Measurements from ENCODE around the gene PTGER2. TPM values are rescaled to one million over a fixed set of nuclear protein-coding genes. Genes with fewer than 3 reads are reported as not detected.

PTGER2 gene
- total RNA-seq, 2 experiments from 2014 or later, result 4.3 to 4.8 TPM

GRCh38 chr14:52332269-52332668 lies 18.2 kb downstream of the PTGER2 start:
- ChIA-PET POLR2A (no interaction called here), CTCF (no interaction called here)
- ATAC-seq (ENCODE audit: poor library complexity) (no peak), DNase-seq (no peak)
- Histone ChIP-seq H3K4me3 (ENCODE audit: low read length) (no peak overlapping the region), H3K36me3 (ENCODE audit: insufficient read depth, low read length) (peaks cover 4% of the 10 kb centered on the region), H3K27me3 (ENCODE audit: control insufficient read depth in 1 of 2, insufficient read depth in 2 of 2, low read length in 2 of 2) (no peaks in the 10 kb centered on the region), H3K27ac (ENCODE audit: low read depth in 1 of 2, low read length in 2 of 2) (no peak overlapping the region), H3K4me1 (ENCODE audit: insufficient read depth, low read length) (peaks cover 7% of the 10 kb centered on the region), H3K9me3 (ENCODE audit: control insufficient read depth in 1 of 2, insufficient read depth in 1 of 2, low read length in 2 of 2) (no peaks in the 10 kb centered on the region)
- Mint-ChIP-seq H3K4me1 (ENCODE audit: low read depth) (peaks cover 9% of the 10 kb centered on the region), H3K27ac (no peak overlapping the region), H3K36me3 (ENCODE audit: low read depth) (peaks cover 7% of the 10 kb centered on the region), H3K9me3 (no peaks in the 10 kb centered on the region), H3K27me3 (no peaks in the 10 kb centered on the region), H3K4me3 (no peak overlapping the region)
- no peak for TF ChIP-seq CTCF (IDR thresholded peaks at IDR 0.05)
- intact Hi-C loops (cut with DNase I, micrococcal nuclease), result no loop called here

- Histone ChIP-seq H3K4me3 (ENCODE audit: low read length) (no peak overlapping the region), H3K9me3 (ENCODE audit: control insufficient read depth in 1 of 2, insufficient read depth in 1 of 2, low read length in 2 of 2) (no peaks in the 10 kb centered on the region), H3K27me3 (ENCODE audit: control insufficient read depth in 1 of 2, insufficient read depth in 2 of 2, low read length in 2 of 2) (no peaks in the 10 kb centered on the region), H3K27ac (ENCODE audit: low read depth in 1 of 2, low read length in 2 of 2) (no peak overlapping the region), H3K4me1 (ENCODE audit: insufficient read depth, low read length) (peaks cover 7% of the 10 kb centered on the region), H3K36me3 (ENCODE audit: insufficient read depth, low read length) (no peaks in the 10 kb centered on the region)
- intact Hi-C loops (cut with DNase I, micrococcal nuclease), result no loop called here
- H3K4me3 Mint-ChIP-seq, result no peak overlapping the region
- no peak overlapping the region for H3K27ac Mint-ChIP-seq
- H3K4me1 Mint-ChIP-seq (ENCODE audit: low read depth), result peaks cover under 1% of the 10 kb centered on the region
- no peaks in the 10 kb centered on the region for H3K27me3 Mint-ChIP-seq
- peaks cover under 1% of the 10 kb centered on the region for H3K36me3 Mint-ChIP-seq (ENCODE audit: low read depth)
- ATAC-seq (ENCODE audit: poor library complexity), result no peak
- POLR2A ChIA-PET, result no interaction called here
- H3K9me3 Mint-ChIP-seq, result no peaks in the 10 kb centered on the region
- CTCF ChIA-PET, result interaction anchor here (0.6 kb wide), 1 partner anchor 49 kb away, joined by 3 read pairs; no protein-coding TSS in a partner anchor
- no peak for TF ChIP-seq CTCF (IDR thresholded peaks at IDR 0.05)
- DNase-seq, result no peak
Measured at GRCh38 chr14:52333108-52333507, 19.0 kb downstream of the PTGER2 start.

- intact Hi-C loops (cut with DNase I, micrococcal nuclease), result no loop called here
- Histone ChIP-seq H3K27me3 (ENCODE audit: control insufficient read depth in 1 of 2, insufficient read depth in 2 of 2, low read length in 2 of 2) (no peaks in the 10 kb centered on the region), H3K9me3 (ENCODE audit: control insufficient read depth in 1 of 2, insufficient read depth in 1 of 2, low read length in 2 of 2) (no peaks in the 10 kb centered on the region), H3K36me3 (ENCODE audit: insufficient read depth, low read length) (no peaks in the 10 kb centered on the region), H3K27ac (ENCODE audit: low read depth in 1 of 2, low read length in 2 of 2) (no peak overlapping the region), H3K4me1 (ENCODE audit: insufficient read depth, low read length) (peaks cover 7% of the 10 kb centered on the region), H3K4me3 (ENCODE audit: low read length) (no peak overlapping the region)
- ChIA-PET POLR2A (no interaction called here), CTCF (no interaction called here)
- Mint-ChIP-seq H3K4me3 (no peak overlapping the region), H3K27ac (no peak overlapping the region), H3K36me3 (ENCODE audit: low read depth) (no peaks in the 10 kb centered on the region), H3K4me1 (ENCODE audit: low read depth) (no peaks in the 10 kb centered on the region), H3K27me3 (no peaks in the 10 kb centered on the region), H3K9me3 (no peaks in the 10 kb centered on the region)
- DNase-seq, result no peak
- TF ChIP-seq CTCF (IDR thresholded peaks at IDR 0.05), result no peak
- ATAC-seq (ENCODE audit: poor library complexity), result no peak
Measured at GRCh38 chr14:52333823-52334657, 19.9 kb downstream of the PTGER2 start.
